Measurements from ENCODE around the gene LEPR. TPM values are rescaled to one million over a fixed set of nuclear protein-coding genes. Genes with fewer than 3 reads are reported as not detected.

LEPR gene
- polyA plus RNA-seq, 1 donor (not counting 4 experiments of a cell fraction or from before 2014, with no cell fraction given) = 5.5 TPM

GRCh38 chr1:65469126-65469888, 48.8 kb downstream of the LEPR start:
- DNase-seq (ENCODE audit: low read depth, low spot score) (no peak), FAIRE-seq (no peak)
- no peaks in the 10 kb centered on the region for H3K79me2 ChIP-seq (ENCODE audit: control insufficient read depth, insufficient read depth, low read length)
- no peak overlapping the region for H3K4me3 ChIP-seq (ENCODE audit: control insufficient read depth in 2 of 3, extremely low read depth in 1 of 3, insufficient read depth in 2 of 3, low read depth in 1 of 3, low read length in 3 of 3)
- no peak overlapping the region for H3K9ac ChIP-seq (ENCODE audit: control insufficient read depth, extremely low read depth, insufficient read depth, low read length)
- H4K20me1 ChIP-seq (ENCODE audit: control insufficient read depth, extremely low read depth, insufficient read depth, low read length) = no peaks in the 10 kb centered on the region
- H3K9me3 ChIP-seq (ENCODE audit: control insufficient read depth, low read depth, low read length) = no peaks in the 10 kb centered on the region
- H3K9me1 ChIP-seq (ENCODE audit: control insufficient read depth, extremely low read depth, insufficient read depth, low read length) = no peaks in the 10 kb centered on the region
- dilution Hi-C loops (cut with MboI; ENCODE audit: extremely low pct_ligation_motif_present, low sequenced_read_pairs) = no loop called here
- no peak overlapping the region for H2AFZ ChIP-seq (ENCODE audit: control insufficient read depth, low read length)
- TF ChIP-seq CTCF (optimal IDR thresholded peaks at IDR 0.05 in 1 of 3, IDR thresholded peaks at IDR 0.05 in 1 of 3, conservative IDR thresholded peaks at IDR 0.05 in 1 of 3; ENCODE audit: extremely low read depth in 1 of 3, insufficient read depth in 2 of 3, low read length in 3 of 3) = no peak
- H3K27ac ChIP-seq (ENCODE audit: control insufficient read depth, insufficient read depth, low read length) = no peak overlapping the region
- no peaks in the 10 kb centered on the region for H3K27me3 ChIP-seq (ENCODE audit: control insufficient read depth, extremely low read depth, insufficient read depth, low read length)
- no peaks in the 10 kb centered on the region for H3K4me1 ChIP-seq (ENCODE audit: control insufficient read depth, extremely low read depth, insufficient read depth, low read length)
- H3K36me3 ChIP-seq (ENCODE audit: control insufficient read depth in 2 of 2, extremely low read depth in 1 of 2, insufficient read depth in 2 of 2, low read length in 2 of 2) = no peaks in the 10 kb centered on the region
- no peak overlapping the region for H3K4me2 ChIP-seq (ENCODE audit: control insufficient read depth, extremely low read depth, insufficient read depth, low read depth, low read length)

- no peaks in the 10 kb centered on the region for H3K79me2 ChIP-seq (ENCODE audit: control insufficient read depth, insufficient read depth, low read length)
- no peak for FAIRE-seq
- dilution Hi-C loops (cut with MboI; ENCODE audit: extremely low pct_ligation_motif_present, low sequenced_read_pairs) = no loop called here
- H3K27me3 ChIP-seq (ENCODE audit: control insufficient read depth, extremely low read depth, insufficient read depth, low read length) = no peaks in the 10 kb centered on the region
- H3K4me1 ChIP-seq (ENCODE audit: control insufficient read depth, extremely low read depth, insufficient read depth, low read length) = no peaks in the 10 kb centered on the region
- no peak overlapping the region for H3K4me3 ChIP-seq (ENCODE audit: control insufficient read depth in 2 of 3, extremely low read depth in 1 of 3, insufficient read depth in 2 of 3, low read depth in 1 of 3, low read length in 3 of 3)
- no peak for TF ChIP-seq CTCF (optimal IDR thresholded peaks at IDR 0.05 in 1 of 3, IDR thresholded peaks at IDR 0.05 in 1 of 3, conservative IDR thresholded peaks at IDR 0.05 in 1 of 3; ENCODE audit: extremely low read depth in 1 of 3, insufficient read depth in 2 of 3, low read length in 3 of 3)
- no peak for TF ChIP-seq EZH2 (IDR thresholded peaks at IDR 0.05; ENCODE audit: low read length)
- DNase-seq (ENCODE audit: low read depth, low spot score) = no peak
- no peaks in the 10 kb centered on the region for H3K9me3 ChIP-seq (ENCODE audit: control insufficient read depth, low read depth, low read length)
- no peaks in the 10 kb centered on the region for H4K20me1 ChIP-seq (ENCODE audit: control insufficient read depth, extremely low read depth, insufficient read depth, low read length)
- no peak overlapping the region for H2AFZ ChIP-seq (ENCODE audit: control insufficient read depth, low read length)
- no peak overlapping the region for H3K27ac ChIP-seq (ENCODE audit: control insufficient read depth, insufficient read depth, low read length)
- no peaks in the 10 kb centered on the region for H3K9me1 ChIP-seq (ENCODE audit: control insufficient read depth, extremely low read depth, insufficient read depth, low read length)
- no peak overlapping the region for H3K4me2 ChIP-seq (ENCODE audit: control insufficient read depth, extremely low read depth, insufficient read depth, low read depth, low read length)
- no peaks in the 10 kb centered on the region for H3K36me3 ChIP-seq (ENCODE audit: control insufficient read depth in 2 of 2, extremely low read depth in 1 of 2, insufficient read depth in 2 of 2, low read length in 2 of 2)
- no peak overlapping the region for H3K9ac ChIP-seq (ENCODE audit: control insufficient read depth, extremely low read depth, insufficient read depth, low read length)
These were observed 49.4 kb downstream of the LEPR start for GRCh38 chr1:65469889-65470340.

Small RNA genes within 50 kb of the gene (small RNA-seq; reads per million reads assigned to genes)
- 0 to 0.20 (median 0) reads per million in 3 experiments for gene RNU2-15P (ENCODE audit: insufficient read length in 3 of 3, low read depth in 3 of 3, low replicate concordance in 1 of 3)

Other genes with a start within 250 kb of the LEPR start
- gene DNAJC6, start 111.1 kb upstream of the LEPR start, polyA plus RNA-seq = 5.5 to 8.2 TPM (median 7.7 TPM) in 3 replicates
- gene LEPROT, start within 50 bp of the LEPR start, polyA plus RNA-seq = 54.7 to 83.1 TPM (median 82.5 TPM) in 3 replicates

All from keratinocyte (primary cell).